Chondrocyte (in vitro differentiated cells): ENCODE measurements around the gene NDOR1. TPM values are rescaled to one million over a fixed set of nuclear protein-coding genes. Genes with fewer than 3 reads are reported as not detected.
"Not testable (repeated sequence)": the region's sequence is repeated elsewhere in the genome, so short reads cannot be mapped to it uniquely, and the experiment has no call there.

Experiments
- DNase-seq: peaks from one replicate; pipeline ENCODE4 v3.0.0; 2021; ENCODE audit warnings: mixed read lengths, low spot score
- H3K27ac Mint-ChIP-seq: one replicate; pipeline ENCODE4 v1.8.0; 2021; ENCODE audit warnings: mild to moderate bottlenecking, moderate library complexity, mixed read lengths; ENCODE audit not compliant: unreplicated experiment
- H3K27me3 Mint-ChIP-seq: 2 replicates; pipeline ENCODE4 v1.8.0; 2021; ENCODE audit warnings: low read depth, mixed read lengths
- H3K36me3 Mint-ChIP-seq: 2 replicates; pipeline ENCODE4 v1.8.0; 2021; ENCODE audit warnings: low read depth, mixed read lengths
- H3K4me1 Mint-ChIP-seq: 2 replicates; pipeline ENCODE4 v1.8.0; 2021; ENCODE audit warnings: low read depth, mild to moderate bottlenecking, mixed read lengths
- H3K4me3 Mint-ChIP-seq: one replicate; pipeline ENCODE4 v1.8.0; 2021; ENCODE audit warnings: mild to moderate bottlenecking, moderate library complexity, mixed read lengths; ENCODE audit not compliant: unreplicated experiment
- H3K9me3 Mint-ChIP-seq: 2 replicates; pipeline ENCODE4 v1.8.0; 2021; ENCODE audit warnings: low read depth, mixed read lengths
- CTCF ChIP-seq: fragments of 200-600 bp; sonication (generic); IDR thresholded peaks from 2 replicates; pipeline ENCODE4 v1.5.0; 2021; ENCODE audit warnings: antibody characterized with exemption, mild to moderate bottlenecking, moderate library complexity
- total RNA-seq: library from RNA; stranded (reverse); gene quantifications from 3 replicates; pipeline ENCODE4 v1.2.1, GENCODE V29; 2021

Gene NDOR1
- total RNA-seq, 1 donor from 2014 or later, result 10.8 TPM

- H3K4me3 Mint-ChIP-seq, result no peak overlapping the region
- H3K4me1 Mint-ChIP-seq, result peaks cover 11% of the 10 kb centered on the region
- DNase-seq, result no peak
- no peak overlapping the region for H3K27ac Mint-ChIP-seq
- no peaks in the 10 kb centered on the region for H3K36me3 Mint-ChIP-seq
- H3K9me3 Mint-ChIP-seq, result no peaks in the 10 kb centered on the region
- H3K27me3 Mint-ChIP-seq, result no peaks in the 10 kb centered on the region
- TF ChIP-seq CTCF, result no peak
Measured at GRCh38 chr9:137235424-137236237, 30.1 kb downstream of the NDOR1 start.

- no peaks in the 10 kb centered on the region for H3K9me3 Mint-ChIP-seq
- no peaks in the 10 kb centered on the region for H3K36me3 Mint-ChIP-seq
- no peak overlapping the region for H3K4me3 Mint-ChIP-seq
- no peak for DNase-seq
- H3K4me1 Mint-ChIP-seq, result peaks cover 11% of the 10 kb centered on the region
- H3K27ac Mint-ChIP-seq, result no peak overlapping the region
- no peaks in the 10 kb centered on the region for H3K27me3 Mint-ChIP-seq
- TF ChIP-seq CTCF, result peak; percentile 99
Measured at GRCh38 chr9:137236238-137236935, 30.9 kb downstream of the NDOR1 start.

- H3K9me3 Mint-ChIP-seq, result no peaks in the 10 kb centered on the region
- no peaks in the 10 kb centered on the region for H3K27me3 Mint-ChIP-seq
- no peak overlapping the region for H3K4me3 Mint-ChIP-seq
- no peaks in the 10 kb centered on the region for H3K36me3 Mint-ChIP-seq
- H3K4me1 Mint-ChIP-seq, result peaks cover 11% of the 10 kb centered on the region
- DNase-seq, result no peak
- TF ChIP-seq CTCF, result peak; percentile 43
- no peak overlapping the region for H3K27ac Mint-ChIP-seq
Measured at GRCh38 chr9:137236936-137237421, 31.5 kb downstream of the NDOR1 start.

GRCh38 chr9:137237759-137238726, 32.5 kb downstream of the NDOR1 start:
- no peak overlapping the region for H3K27ac Mint-ChIP-seq
- no peaks in the 10 kb centered on the region for H3K9me3 Mint-ChIP-seq
- H3K27me3 Mint-ChIP-seq, result no peaks in the 10 kb centered on the region
- peaks cover 9% of the 10 kb centered on the region for H3K36me3 Mint-ChIP-seq
- H3K4me3 Mint-ChIP-seq, result no peak overlapping the region
- no peak for DNase-seq
- TF ChIP-seq CTCF, result no peak
- H3K4me1 Mint-ChIP-seq, result peaks cover 21% of the 10 kb centered on the region

GRCh38 chr9:137239541-137240200, 34.2 kb downstream of the NDOR1 start:
- H3K27ac Mint-ChIP-seq, result peak overlapping the region; percentile 85
- H3K36me3 Mint-ChIP-seq, result peaks cover 10% of the 10 kb centered on the region
- not testable (repeated sequence) for DNase-seq, H3K9me3 Mint-ChIP-seq, H3K27me3 Mint-ChIP-seq
- H3K4me1 Mint-ChIP-seq, result peaks cover 30% of the 10 kb centered on the region
- H3K4me3 Mint-ChIP-seq, result peak overlapping the region; percentile 70
